Lower leg skin (tissue), 4 donors: Measurements from ENCODE around the gene ELP4. TPM values are rescaled to one million over a fixed set of nuclear protein-coding genes. Genes with fewer than 3 reads are reported as not detected.

Experiments used
- DNase-seq, 2 donors: peaks; one replicate each; pipeline ENCODE4 v3.0.0-alpha.2; 2019; ENCODE audit warnings: low spot score in 2 of 2
- H3K4me3 ChIP-seq: fragments of 200-600 bp; sonication (generic); 2 replicates; pipeline ENCODE4 v1.5.1; 2017; ENCODE audit warnings: mild to moderate bottlenecking, low read depth; ENCODE audit not compliant: poor library complexity, severe bottlenecking
- POLR2A ChIP-seq, 2 donors: fragments of 450-650 bp; IDR thresholded peaks; one replicate each; pipeline ENCODE4 v1.6.1; 2016 to 2017; ENCODE audit warnings: antibody characterized with exemption in 2 of 2, mild to moderate bottlenecking in 1 of 2, moderate library complexity in 1 of 2
- WGBS, 2 donors: methylation state at CpG; one replicate each; pipeline ENCODE4 v1.1.5; 2018; 5-methylcytosine and 5-hydroxymethylcytosine counted together
- intact Hi-C: fragments of 100-400 bp; cut with DNase I; formaldehyde crosslinking; loops from one replicate; pipeline ENCODE4 v1.15.0; 2023; ENCODE audit warnings: low total_unique reads
- total RNA-seq, 4 donors: library from RNA; depleted of rRNA; stranded (reverse); fragments of >200 nt; gene quantifications; one replicate each; pipeline ENCODE4 v1.1.0, GENCODE V29; 2016
- TF ChIP-seq, protein P1 (sequence below), 3 donors: fragments of 450-650 bp; IDR thresholded peaks; one replicate each; pipeline ENCODE4 v1.5.1; 2016; ENCODE audit warnings: antibody characterized with exemption in 3 of 3, mild to moderate bottlenecking in 3 of 3, moderate library complexity in 2 of 3

The ELP4 gene
- total RNA-seq, 4 donors from 2014 or later = 20.6 to 23.3 (median 22.2) TPM

DNA sequence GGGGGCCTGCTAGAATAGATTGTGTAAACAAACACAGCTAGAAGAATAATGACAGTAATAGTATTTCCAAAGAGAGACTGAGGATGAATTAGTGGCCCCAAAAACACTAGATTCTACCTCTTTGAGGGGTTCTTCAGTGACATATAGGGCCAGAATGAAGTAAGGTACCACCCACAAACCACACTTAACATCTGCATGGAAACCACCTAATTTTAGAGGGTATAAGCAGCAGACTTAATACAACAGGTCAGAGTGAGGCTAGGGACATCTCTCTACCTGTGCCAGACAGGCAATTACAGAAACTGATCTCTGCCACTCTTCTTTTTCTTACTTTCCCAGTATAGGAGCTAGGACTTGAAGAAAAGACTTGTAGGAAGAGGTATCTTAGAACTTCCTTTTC, 20.1 kb downstream of the ELP4 start:
- TF ChIP-seq POLR2A (IDR thresholded peaks at IDR 0.05) = no peak
- TF ChIP-seq, protein P1, sequence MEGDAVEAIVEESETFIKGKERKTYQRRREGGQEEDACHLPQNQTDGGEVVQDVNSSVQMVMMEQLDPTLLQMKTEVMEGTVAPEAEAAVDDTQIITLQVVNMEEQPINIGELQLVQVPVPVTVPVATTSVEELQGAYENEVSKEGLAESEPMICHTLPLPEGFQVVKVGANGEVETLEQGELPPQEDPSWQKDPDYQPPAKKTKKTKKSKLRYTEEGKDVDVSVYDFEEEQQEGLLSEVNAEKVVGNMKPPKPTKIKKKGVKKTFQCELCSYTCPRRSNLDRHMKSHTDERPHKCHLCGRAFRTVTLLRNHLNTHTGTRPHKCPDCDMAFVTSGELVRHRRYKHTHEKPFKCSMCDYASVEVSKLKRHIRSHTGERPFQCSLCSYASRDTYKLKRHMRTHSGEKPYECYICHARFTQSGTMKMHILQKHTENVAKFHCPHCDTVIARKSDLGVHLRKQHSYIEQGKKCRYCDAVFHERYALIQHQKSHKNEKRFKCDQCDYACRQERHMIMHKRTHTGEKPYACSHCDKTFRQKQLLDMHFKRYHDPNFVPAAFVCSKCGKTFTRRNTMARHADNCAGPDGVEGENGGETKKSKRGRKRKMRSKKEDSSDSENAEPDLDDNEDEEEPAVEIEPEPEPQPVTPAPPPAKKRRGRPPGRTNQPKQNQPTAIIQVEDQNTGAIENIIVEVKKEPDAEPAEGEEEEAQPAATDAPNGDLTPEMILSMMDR (IDR thresholded peaks at IDR 0.05) = no peak
- H3K4me3 ChIP-seq = no peak overlapping the region
- no peak for DNase-seq
- intact Hi-C loops = no loop called here

- WGBS, 2 donors = 91 to 100% methylated on average over 1 of the region's 1 CpG
- TF ChIP-seq, protein P1 (IDR thresholded peaks at IDR 0.05) = no peak
- TF ChIP-seq POLR2A (IDR thresholded peaks at IDR 0.05) = no peak
- intact Hi-C loops = no loop called here
Measured at GRCh38 chr11:31531293-31531692, 21.7 kb downstream of the ELP4 start.

DNA sequence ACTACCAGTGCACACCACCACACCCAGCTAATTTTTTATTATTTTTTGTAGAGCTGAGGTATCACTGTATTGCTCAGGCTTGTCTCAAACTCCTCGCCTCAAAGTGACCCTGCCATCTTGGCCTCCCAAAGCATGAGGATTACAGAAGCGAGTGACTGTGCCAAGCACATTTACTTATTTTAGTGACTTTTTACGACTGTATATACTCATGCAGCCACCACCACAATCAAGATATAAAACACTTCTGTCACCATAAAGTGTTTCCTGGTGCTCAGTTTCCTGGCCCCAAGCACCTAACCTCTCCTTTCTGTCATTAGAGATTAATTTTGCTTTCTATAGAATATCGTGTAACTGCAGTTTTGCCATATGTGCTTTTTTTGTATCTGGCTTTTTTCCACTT, 25.9 kb downstream of the ELP4 start:
- H3K4me3 ChIP-seq = no peak overlapping the region
- 82 to 88% methylated on average over 4 of the region's 4 CpGs for WGBS, 2 donors
- intact Hi-C loops = no loop called here
- no peak for DNase-seq
- TF ChIP-seq, protein P1 (IDR thresholded peaks at IDR 0.05) = no peak
- TF ChIP-seq POLR2A (IDR thresholded peaks at IDR 0.05) = no peak

More at GRCh38 chr11:31531293-31531692, 21.7 kb downstream of the ELP4 start:
- DNase-seq = no peak
- H3K4me3 ChIP-seq = no peak overlapping the region

GRCh38 chr11:31542862-31543261, 33.3 kb downstream of the ELP4 start:
- DNase-seq = no peak
- no peak overlapping the region for H3K4me3 ChIP-seq
- TF ChIP-seq, protein P1 (IDR thresholded peaks at IDR 0.05) = no peak
- TF ChIP-seq POLR2A (IDR thresholded peaks at IDR 0.05) = no peak
- intact Hi-C loops = no loop called here

DNA sequence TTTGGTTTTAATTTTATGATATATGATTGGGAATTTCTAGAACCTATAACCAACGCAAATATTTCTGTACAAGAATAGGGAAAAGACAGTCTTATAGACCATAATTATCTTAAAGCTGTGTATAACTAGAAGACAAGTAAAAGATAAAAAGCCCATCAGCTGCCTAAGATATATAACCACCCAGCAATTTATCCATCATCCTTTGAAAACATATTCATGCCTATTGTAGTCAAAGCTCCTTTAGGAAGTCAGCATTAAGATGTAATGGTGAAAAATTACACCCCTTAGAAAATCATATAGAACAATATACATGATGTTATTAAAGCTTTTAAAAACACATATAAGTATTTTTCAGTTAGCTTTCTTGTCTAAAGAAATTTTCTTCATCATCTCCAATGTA, 46.4 kb downstream of the ELP4 start:
- intact Hi-C loops = no loop called here
- TF ChIP-seq, protein P1 (IDR thresholded peaks at IDR 0.05) = no peak
- TF ChIP-seq POLR2A (IDR thresholded peaks at IDR 0.05) = no peak
- DNase-seq = no peak
- WGBS, 2 donors = 95 to 100% methylated on average over 1 of the region's 1 CpG
- no peak overlapping the region for H3K4me3 ChIP-seq

DNA sequence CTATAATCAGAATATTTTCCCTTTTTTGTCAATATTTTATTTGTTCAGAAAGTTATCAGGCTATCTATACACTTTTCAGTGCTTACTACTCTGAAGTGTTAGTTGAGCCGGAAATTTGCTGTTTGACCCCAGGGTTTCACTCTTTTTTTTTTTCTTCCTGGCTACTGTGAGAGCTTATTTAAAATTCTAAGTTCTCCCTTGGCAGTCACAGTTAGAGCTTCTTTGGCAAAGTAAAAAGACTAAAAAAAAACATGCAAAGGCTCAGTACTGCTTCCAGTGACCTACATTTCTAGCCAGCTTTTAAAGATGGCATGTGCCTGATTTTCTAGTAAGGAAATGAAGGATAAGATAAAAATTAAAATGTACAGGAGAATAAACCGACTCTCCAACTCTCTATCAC, 48.4 kb downstream of the ELP4 start:
- TF ChIP-seq POLR2A (IDR thresholded peaks at IDR 0.05) = no peak
- TF ChIP-seq, protein P1 (IDR thresholded peaks at IDR 0.05) = no peak
- no peak for DNase-seq
- H3K4me3 ChIP-seq = no peak overlapping the region
- 15 to 22% methylated on average over 2 of the region's 2 CpGs for WGBS, 2 donors
- intact Hi-C loops = no loop called here
